A549 (cell line): ENCODE data around the gene GREB1. TPM values are rescaled to one million over a fixed set of nuclear protein-coding genes. Genes with fewer than 3 reads are reported as not detected.
A peak's percentile ranks its signal among the peaks of the same experiment; 100 is the strongest.

ENCODE experiments used
- ATAC-seq, 2 experiments: fragments of 200-7000 bp in 1 of 2; fragments of >200 bp in 1 of 2; cut with Nextera tagmentation in 1 of 2; cut with Tn5 transposase in 1 of 2; 3 replicates each; pipeline versions ENCODE4 v1.8.0 to v1.9.1; 2018 to 2020; ENCODE audit warnings: mild to moderate bottlenecking in 1 of 2, moderate library complexity in 1 of 2
- CTCF ChIA-PET: fragments of 300-600 bp; sonication (Branson Sonifier 250); formaldehyde crosslinking; extraction: SDS; loops from one replicate; lab custom pipeline; 2021; ENCODE audit warnings: antibody characterized with exemption, inconsistent platforms; lab: Yijun Ruan, JAX
- POLR2A ChIA-PET: fragments of 350-600 bp; formaldehyde crosslinking; extraction: SDS; loops from one replicate; lab custom pipeline; 2021; ENCODE audit warnings: antibody characterized with exemption, inconsistent platforms; lab: Yijun Ruan, JAX
- DNase-seq, 2 experiments: peaks; one replicate each; pipeline versions ENCODE4 v3.0.0 to v3.0.0-alpha.2; 2011 to 2016; ENCODE audit warnings: low read depth in 1 of 2, low spot score in 1 of 2
- FAIRE-seq: peaks from 2 replicates; lab custom pipeline; 2011; peaks lifted over from hg19 to GRCh38; lab: Jason Lieb, UNC
- H3K27ac ChIP-seq, 2 experiments: fragments of >200 bp; sonication (Bioruptor Twin); formaldehyde crosslinking; 3 replicates each; pipeline ENCODE4 v1.5.1; 2016 to 2017
- H3K4me1 ChIP-seq: fragments of >200 bp; sonication (Bioruptor Twin); formaldehyde crosslinking; 3 replicates; pipeline ENCODE4 v1.6.1; 2016
- H3K4me2 ChIP-seq: fragments of >200 bp; sonication (Bioruptor Twin); formaldehyde crosslinking; 3 replicates; pipeline ENCODE4 v1.6.1; 2016
- H3K4me3 ChIP-seq: fragments of >200 bp; sonication (Bioruptor Twin); formaldehyde crosslinking; 3 replicates; pipeline ENCODE4 v1.5.1; 2016
- H3K9me3 ChIP-seq: fragments of >200 bp; sonication (Bioruptor Twin); formaldehyde crosslinking; 3 replicates; pipeline ENCODE4 v1.6.1; 2016
- ATOH8 ChIP-seq: fragments of 250-450 bp; sonication (Bioruptor Pico); IDR thresholded peaks from 2 replicates; pipeline ENCODE4 v1.5.0; 2020; ENCODE audit warnings: low read depth, mild to moderate bottlenecking, moderate library complexity
- BHLHE40 ChIP-seq: IDR thresholded peaks from 2 replicates; pipeline ENCODE4 v1.6.1; 2012; ENCODE audit warnings: low read depth, low read length, inconsistent platforms
- CBX2 ChIP-seq: fragments of 200-600 bp; sonication (generic); IDR thresholded peaks from 2 replicates; pipeline ENCODE4 v1.6.1; 2016; ENCODE audit warnings: low read depth, mild to moderate bottlenecking, borderline replicate concordance
- CBX8 ChIP-seq: fragments of 200-600 bp; sonication (generic); IDR thresholded peaks from 2 replicates; pipeline ENCODE4 v1.6.1; 2016
- CEBPB ChIP-seq, 2 experiments: fragments of >200 bp in 1 of 2; sonication (Bioruptor Twin) in 1 of 2; formaldehyde crosslinking in 1 of 2; IDR thresholded peaks; 2 replicates each; pipeline ENCODE4 v1.6.1; 2012 to 2016
- EHF ChIP-seq: fragments of 250-450 bp; sonication (Bioruptor Pico); IDR thresholded peaks from 2 replicates; pipeline ENCODE4 v1.5.0; 2020; ENCODE audit warnings: mild to moderate bottlenecking
- ELK1 ChIP-seq: fragments of 150-350 bp; IDR thresholded peaks from 2 replicates; pipeline ENCODE4 v1.6.1; 2014; ENCODE audit warnings: low read depth, mild to moderate bottlenecking, low read length
- EP300 ChIP-seq, 2 experiments: fragments of >200 bp; sonication (Bioruptor Twin); formaldehyde crosslinking; IDR thresholded peaks; 2 replicates in 1 of 2; 3 replicates in 1 of 2; pipeline ENCODE4 v1.6.1; 2016 to 2017
- HEYL ChIP-seq: fragments of 250-450 bp; sonication (Bioruptor Pico); IDR thresholded peaks from 2 replicates; pipeline ENCODE4 v1.8.0; 2021; ENCODE audit warnings: mild to moderate bottlenecking, moderate library complexity
- HMGXB4 ChIP-seq: fragments of 250-450 bp; sonication (Bioruptor Pico); IDR thresholded peaks from 2 replicates; pipeline ENCODE4 v1.5.0; 2021; ENCODE audit warnings: mild to moderate bottlenecking, moderate library complexity, borderline replicate concordance
- HOXA7 ChIP-seq: fragments of 250-450 bp; sonication (Bioruptor Pico); IDR thresholded peaks from 2 replicates; pipeline ENCODE4 v1.5.0; 2020; ENCODE audit warnings: mild to moderate bottlenecking, moderate library complexity
- HOXB5 ChIP-seq: fragments of 250-450 bp; sonication (Bioruptor Pico); IDR thresholded peaks from 2 replicates; pipeline ENCODE4 v1.5.0; 2020; ENCODE audit warnings: mild to moderate bottlenecking, moderate library complexity
- KDM1A ChIP-seq: fragments of 200-600 bp; sonication (generic); IDR thresholded peaks from 2 replicates; pipeline ENCODE4 v1.6.1; 2016; ENCODE audit warnings: low read depth, mild to moderate bottlenecking
- MAZ ChIP-seq: fragments of 150-350 bp; IDR thresholded peaks from 2 replicates; pipeline ENCODE4 v1.6.1; 2014; ENCODE audit warnings: antibody characterized with exemption, low read depth, low read length, borderline replicate concordance
- MYC ChIP-seq: IDR thresholded peaks from 2 replicates; pipeline ENCODE4 v1.6.1; 2012; ENCODE audit warnings: mild to moderate bottlenecking, inconsistent platforms, low read length, improper control_type of control experiment, borderline replicate concordance
- NFE2L2 ChIP-seq: fragments of 150-350 bp; conservative IDR thresholded peaks from 2 replicates; pipeline ENCODE4 v1.6.1; 2014; ENCODE audit warnings: low read length
- POLR2A ChIP-seq: IDR thresholded peaks from 2 replicates; pipeline ENCODE4 v1.6.1; 2012; ENCODE audit warnings: mild to moderate bottlenecking, low read length
- RARB ChIP-seq: fragments of 250-450 bp; sonication (Bioruptor Pico); IDR thresholded peaks from 2 replicates; pipeline ENCODE4 v1.8.0; 2021; ENCODE audit warnings: mild to moderate bottlenecking, moderate library complexity
- RNF2 ChIP-seq: fragments of 200-600 bp; sonication (generic); IDR thresholded peaks from 2 replicates; pipeline ENCODE4 v1.6.1; 2016; ENCODE audit warnings: low read depth, mild to moderate bottlenecking, antibody characterized with exemption, moderate library complexity, borderline replicate concordance
- SMC3 ChIP-seq: fragments of >200 bp; sonication (Bioruptor Twin); formaldehyde crosslinking; IDR thresholded peaks from 3 replicates; pipeline ENCODE4 v1.6.1; 2018; ENCODE audit warnings: inconsistent platforms
- SREBF2 ChIP-seq: fragments of 450-650 bp; IDR thresholded peaks from 2 replicates; pipeline ENCODE4 v1.6.1; 2014; ENCODE audit warnings: mild to moderate bottlenecking, moderate library complexity
- USF2 ChIP-seq: fragments of 450-650 bp; IDR thresholded peaks from 2 replicates; pipeline ENCODE4 v1.6.1; 2014; ENCODE audit warnings: antibody characterized with exemption
- ZNF302 ChIP-seq: fragments of 250-450 bp; sonication (Bioruptor Pico); IDR thresholded peaks from 2 replicates; pipeline ENCODE4 v1.9.0; 2021; ENCODE audit warnings: inconsistent platforms, mild to moderate bottlenecking, moderate library complexity
- WGBS: methylation state at CpG from one replicate; pipeline ENCODE4 v1.1.6; 2017; ENCODE audit errors: missing lambda C conversion rate; 5-methylcytosine and 5-hydroxymethylcytosine counted together
- polyA plus RNA-seq, 4 experiments: library from polyadenylated mRNA; depleted of rRNA in 3 of 4; stranded (reverse); fragments of >200 nt; fragmentation: RNase III in 1 of 4; extraction: RNeasy Plus Mini Kit Qiagen cat#74134 plus additional on column Dnase treatment in 1 of 4; gene quantifications; 2 replicates in 3 of 4; 3 replicates in 1 of 4; pipeline ENCODE4 v1.2.3, GENCODE V29; 2011 to 2017
- TF ChIP-seq, protein P1 (sequence below): IDR thresholded peaks from 2 replicates; pipeline ENCODE4 v1.6.1; 2012
- TF ChIP-seq, protein P2 (sequence below): fragments of 200-600 bp; sonication (generic); IDR thresholded peaks from 2 replicates; pipeline ENCODE4 v1.6.1; 2016; ENCODE audit warnings: antibody characterized with exemption, mild to moderate bottlenecking, moderate library complexity

The GREB1 gene
- polyA plus RNA-seq, 2 of the 4 experiments (the other 2 are of a cell fraction): 1.1 to 1.3 TPM

GRCh38 chr2:11592671-11593574 lies 59.1 kb downstream of the GREB1 start:
- FAIRE-seq: no peak
- H3K4me1 ChIP-seq: no peaks in the 10 kb centered on the region
- H3K9me3 ChIP-seq: no peaks in the 10 kb centered on the region
- no peak for DNase-seq
- no peak overlapping the region for H3K27ac ChIP-seq
- H3K4me2 ChIP-seq: no peak overlapping the region
- H3K4me3 ChIP-seq: no peak overlapping the region
- ChIA-PET CTCF (interaction anchor here (0.9 to 5.8 kb wide), 5 partner anchors 10 to 460 kb away, joined by 3 to 101 read pairs (median 4); a partner anchor contains a TSS), POLR2A (no interaction called here)
- WGBS: 83% methylated on average over 48 of the region's 53 CpGs
- no peak for ATAC-seq
- TF ChIP-seq HOXA7 (no peak), NFE2L2 (no peak), BHLHE40 (no peak), CBX2 (no peak), USF2 (no peak), ELK1 (no peak), KDM1A (no peak), CEBPB (IDR thresholded peaks at IDR 0.05) (no peak), SREBF2 (no peak), CBX8 (no peak)
- TF ChIP-seq, protein P1, sequence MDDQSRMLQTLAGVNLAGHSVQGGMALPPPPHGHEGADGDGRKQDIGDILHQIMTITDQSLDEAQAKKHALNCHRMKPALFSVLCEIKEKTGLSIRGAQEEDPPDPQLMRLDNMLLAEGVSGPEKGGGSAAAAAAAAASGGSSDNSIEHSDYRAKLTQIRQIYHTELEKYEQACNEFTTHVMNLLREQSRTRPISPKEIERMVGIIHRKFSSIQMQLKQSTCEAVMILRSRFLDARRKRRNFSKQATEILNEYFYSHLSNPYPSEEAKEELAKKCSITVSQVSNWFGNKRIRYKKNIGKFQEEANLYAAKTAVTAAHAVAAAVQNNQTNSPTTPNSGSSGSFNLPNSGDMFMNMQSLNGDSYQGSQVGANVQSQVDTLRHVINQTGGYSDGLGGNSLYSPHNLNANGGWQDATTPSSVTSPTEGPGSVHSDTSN: no peak

DNA sequence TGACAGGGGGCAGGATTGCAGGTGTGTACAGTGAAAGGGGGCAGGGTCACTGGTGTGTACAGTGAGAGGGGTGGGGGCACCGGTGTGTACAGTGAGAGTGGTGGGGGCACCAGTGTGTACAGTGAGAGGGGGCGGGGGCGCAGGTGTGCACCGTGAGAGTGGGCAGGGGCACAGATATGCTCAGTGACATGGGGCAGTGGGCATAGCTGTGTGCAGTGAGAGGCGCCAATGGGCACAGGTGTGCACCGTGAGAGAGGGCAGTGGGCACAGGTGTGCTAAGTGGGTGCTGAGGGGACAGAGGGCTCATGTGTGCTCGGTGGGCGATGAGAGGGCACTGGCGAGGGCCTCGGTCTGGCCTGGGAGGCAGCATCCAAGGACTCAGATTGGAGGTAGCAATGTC lies 63.0 kb downstream of the GREB1 start:
- ChIA-PET POLR2A (no interaction called here), CTCF (interaction anchor here (10.9 kb wide), 1 partner anchor 11 kb away, joined by 153 read pairs; no protein-coding TSS in a partner anchor)
- Histone ChIP-seq H3K9me3 (no peaks in the 10 kb centered on the region), H3K27ac (no peak overlapping the region), H3K4me3 (no peak overlapping the region), H3K4me1 (no peaks in the 10 kb centered on the region), H3K4me2 (no peak overlapping the region)
- WGBS: 58% methylated on average over 8 of the region's 10 CpGs
- TF ChIP-seq ZNF302 (CRISPR knock-in tag) (no peak), RNF2 (no peak), SMC3 (no peak), MYC (no peak), CBX8 (no peak), HOXB5 (CRISPR knock-in tag) (no peak), MAZ (no peak), CBX2 (no peak), HMGXB4 (CRISPR knock-in tag) (no peak), RARB (CRISPR knock-in tag) (no peak), EP300 (IDR thresholded peaks at IDR 0.05) (no peak), HOXA7 (no peak), NFE2L2 (no peak), HEYL (CRISPR knock-in tag) (no peak), EHF (no peak), POLR2A (no peak), ATOH8 (no peak)
- TF ChIP-seq, protein P2, sequence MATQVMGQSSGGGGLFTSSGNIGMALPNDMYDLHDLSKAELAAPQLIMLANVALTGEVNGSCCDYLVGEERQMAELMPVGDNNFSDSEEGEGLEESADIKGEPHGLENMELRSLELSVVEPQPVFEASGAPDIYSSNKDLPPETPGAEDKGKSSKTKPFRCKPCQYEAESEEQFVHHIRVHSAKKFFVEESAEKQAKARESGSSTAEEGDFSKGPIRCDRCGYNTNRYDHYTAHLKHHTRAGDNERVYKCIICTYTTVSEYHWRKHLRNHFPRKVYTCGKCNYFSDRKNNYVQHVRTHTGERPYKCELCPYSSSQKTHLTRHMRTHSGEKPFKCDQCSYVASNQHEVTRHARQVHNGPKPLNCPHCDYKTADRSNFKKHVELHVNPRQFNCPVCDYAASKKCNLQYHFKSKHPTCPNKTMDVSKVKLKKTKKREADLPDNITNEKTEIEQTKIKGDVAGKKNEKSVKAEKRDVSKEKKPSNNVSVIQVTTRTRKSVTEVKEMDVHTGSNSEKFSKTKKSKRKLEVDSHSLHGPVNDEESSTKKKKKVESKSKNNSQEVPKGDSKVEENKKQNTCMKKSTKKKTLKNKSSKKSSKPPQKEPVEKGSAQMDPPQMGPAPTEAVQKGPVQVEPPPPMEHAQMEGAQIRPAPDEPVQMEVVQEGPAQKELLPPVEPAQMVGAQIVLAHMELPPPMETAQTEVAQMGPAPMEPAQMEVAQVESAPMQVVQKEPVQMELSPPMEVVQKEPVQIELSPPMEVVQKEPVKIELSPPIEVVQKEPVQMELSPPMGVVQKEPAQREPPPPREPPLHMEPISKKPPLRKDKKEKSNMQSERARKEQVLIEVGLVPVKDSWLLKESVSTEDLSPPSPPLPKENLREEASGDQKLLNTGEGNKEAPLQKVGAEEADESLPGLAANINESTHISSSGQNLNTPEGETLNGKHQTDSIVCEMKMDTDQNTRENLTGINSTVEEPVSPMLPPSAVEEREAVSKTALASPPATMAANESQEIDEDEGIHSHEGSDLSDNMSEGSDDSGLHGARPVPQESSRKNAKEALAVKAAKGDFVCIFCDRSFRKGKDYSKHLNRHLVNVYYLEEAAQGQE: no peak
- ATAC-seq (peak in 1 of 2 experiments; percentile 20; a peak in 1 of 6 replicates), FAIRE-seq (no peak), DNase-seq (no peak)
